ENCODE data around the gene FLRT1.
"Not testable (repeated sequence)": the region's sequence is repeated elsewhere in the genome, so short reads cannot be mapped to it uniquely, and the experiment has no call there.

Gene FLRT1

DNA sequence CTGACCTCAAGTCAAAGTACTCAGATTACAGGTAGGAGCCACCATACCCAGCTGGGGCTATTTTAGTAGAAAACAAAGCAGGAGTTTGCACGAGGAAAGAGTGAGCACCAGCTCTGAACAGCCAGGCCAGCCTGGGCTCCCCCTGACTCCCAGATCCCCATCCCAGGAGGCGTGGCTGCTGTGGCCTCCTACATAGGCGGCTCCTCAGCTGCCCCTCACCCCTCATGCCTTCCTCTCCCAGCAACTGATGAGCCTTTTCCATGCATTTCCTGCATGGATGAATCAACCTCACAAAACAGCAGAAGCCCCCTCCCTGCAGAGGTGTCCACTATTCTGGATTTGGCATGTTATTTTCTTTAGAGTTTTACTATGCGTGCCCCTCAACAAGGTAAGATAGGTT lies 10.5 kb upstream of the FLRT1 start:
- DNase-seq (ENCODE audit: low read depth), result no peak

- DNase-seq (ENCODE audit: low read depth), result no peak
Observed at GRCh38 chr11:64026575-64027205, 9.0 kb upstream of the FLRT1 start.

GRCh38 chr11:64027651-64028397 lies 7.9 kb upstream of the FLRT1 start:
- no peak for DNase-seq (ENCODE audit: low read depth)

DNA sequence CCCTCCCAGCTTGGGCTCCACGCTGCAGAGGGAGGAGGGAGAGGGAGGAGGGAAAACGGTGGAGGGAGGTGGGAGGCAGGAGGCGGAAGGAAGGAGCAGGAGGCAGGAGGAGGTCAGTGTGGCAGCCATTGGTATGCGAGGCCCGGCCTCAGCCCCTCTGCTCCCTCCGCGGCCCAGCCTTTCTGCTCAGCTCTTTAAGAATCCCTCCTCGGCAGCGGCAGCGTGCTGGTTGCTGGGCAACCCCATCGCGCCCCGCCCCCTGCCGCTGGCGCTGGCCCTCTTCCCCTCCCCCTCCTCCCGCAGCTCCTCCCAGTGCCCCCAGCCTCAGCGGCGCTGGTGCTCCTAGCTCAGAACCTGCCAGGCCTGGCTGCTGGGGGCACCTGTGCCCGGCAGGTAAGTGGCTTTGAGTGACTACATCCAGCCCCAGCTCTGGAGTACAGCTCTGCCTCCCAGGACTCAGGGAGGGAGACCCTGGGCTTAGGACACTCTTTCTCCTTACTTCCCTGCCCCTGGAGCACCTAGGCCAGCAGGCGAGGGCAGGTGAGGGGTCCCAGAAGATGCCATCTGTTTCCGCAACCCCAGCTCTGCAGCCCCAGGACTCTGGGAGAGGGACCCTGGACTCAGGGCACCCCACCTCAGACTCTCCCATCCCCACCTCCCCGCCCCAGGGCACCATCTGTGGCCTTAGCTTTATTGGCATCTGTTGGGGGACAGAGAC lies 7.2 kb upstream of the FLRT1 start:
- DNase-seq (ENCODE audit: low read depth), result no peak

DNA sequence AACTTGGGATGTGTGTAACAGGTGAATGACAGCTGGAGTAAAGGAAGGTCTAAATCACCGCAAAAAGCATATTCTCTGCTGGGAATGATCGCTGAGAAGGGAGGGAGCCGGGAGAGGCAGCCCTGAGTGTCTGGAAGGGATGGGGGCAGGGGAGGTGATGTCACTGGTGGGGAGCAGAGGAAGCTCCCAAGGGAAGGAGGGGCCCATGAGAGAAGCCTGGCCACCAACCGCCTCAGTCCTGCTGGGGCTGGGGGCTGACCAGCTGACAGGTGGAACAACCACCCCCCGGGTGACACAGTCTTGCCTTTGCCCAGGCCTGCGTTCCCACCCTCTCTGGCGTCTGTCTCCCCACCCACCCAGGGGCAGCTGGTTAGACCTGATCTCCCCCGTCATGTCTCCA lies 6.0 kb upstream of the FLRT1 start:
- DNase-seq (ENCODE audit: low read depth), result no peak

GRCh38 chr11:64031001-64031400 lies 4.7 kb upstream of the FLRT1 start:
- DNase-seq (ENCODE audit: low read depth), result no peak

- DNase-seq (ENCODE audit: low read depth), result no peak
Observed at GRCh38 chr11:64032050-64032449, 3.7 kb upstream of the FLRT1 start.

DNA sequence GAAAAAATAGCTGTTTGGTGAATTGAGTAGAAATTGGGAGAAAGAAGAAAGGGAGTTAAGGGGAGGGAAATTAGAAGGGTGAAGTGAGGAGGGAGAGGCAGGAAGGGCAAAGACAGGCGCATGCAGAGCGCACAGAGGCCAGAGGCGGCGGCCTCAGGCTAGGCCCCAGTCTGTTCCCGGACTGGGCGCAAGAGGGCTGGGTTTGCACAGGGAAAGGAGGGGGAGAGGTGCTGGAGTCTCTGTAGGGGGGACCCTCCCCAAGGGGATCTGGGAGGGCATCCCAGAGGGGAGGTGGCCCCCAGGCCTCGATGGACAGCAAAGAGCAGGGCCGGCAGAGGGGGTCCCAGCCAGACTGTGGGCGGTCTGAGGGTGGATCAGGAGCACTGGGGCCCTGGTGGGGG lies 1.3 kb upstream of the FLRT1 start:
- no peak for DNase-seq (ENCODE audit: low read depth)

DNA sequence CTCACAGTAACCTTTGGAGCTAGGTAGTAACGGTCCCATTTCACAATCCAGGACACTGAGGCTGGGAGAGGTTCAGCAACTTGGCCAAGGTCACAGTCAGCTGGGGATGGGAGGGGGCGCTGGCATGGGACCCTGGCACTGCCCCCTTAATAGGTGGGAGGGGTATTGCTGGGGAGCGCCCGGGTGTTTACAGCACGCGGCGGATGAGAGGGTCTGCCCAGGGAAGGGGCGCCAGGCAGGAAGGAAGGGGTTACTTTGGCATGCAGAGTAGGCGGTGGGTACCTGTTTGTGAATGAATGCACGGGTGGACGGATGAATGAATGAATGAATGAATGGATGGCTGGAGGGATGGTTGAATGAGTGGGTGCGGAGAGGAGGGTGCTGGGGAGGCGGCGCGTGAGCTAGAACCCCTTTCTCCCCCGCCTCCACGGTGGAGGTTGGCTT lies 628 bp upstream of the FLRT1 start:
- DNase-seq (ENCODE audit: low read depth), result no peak

DNA sequence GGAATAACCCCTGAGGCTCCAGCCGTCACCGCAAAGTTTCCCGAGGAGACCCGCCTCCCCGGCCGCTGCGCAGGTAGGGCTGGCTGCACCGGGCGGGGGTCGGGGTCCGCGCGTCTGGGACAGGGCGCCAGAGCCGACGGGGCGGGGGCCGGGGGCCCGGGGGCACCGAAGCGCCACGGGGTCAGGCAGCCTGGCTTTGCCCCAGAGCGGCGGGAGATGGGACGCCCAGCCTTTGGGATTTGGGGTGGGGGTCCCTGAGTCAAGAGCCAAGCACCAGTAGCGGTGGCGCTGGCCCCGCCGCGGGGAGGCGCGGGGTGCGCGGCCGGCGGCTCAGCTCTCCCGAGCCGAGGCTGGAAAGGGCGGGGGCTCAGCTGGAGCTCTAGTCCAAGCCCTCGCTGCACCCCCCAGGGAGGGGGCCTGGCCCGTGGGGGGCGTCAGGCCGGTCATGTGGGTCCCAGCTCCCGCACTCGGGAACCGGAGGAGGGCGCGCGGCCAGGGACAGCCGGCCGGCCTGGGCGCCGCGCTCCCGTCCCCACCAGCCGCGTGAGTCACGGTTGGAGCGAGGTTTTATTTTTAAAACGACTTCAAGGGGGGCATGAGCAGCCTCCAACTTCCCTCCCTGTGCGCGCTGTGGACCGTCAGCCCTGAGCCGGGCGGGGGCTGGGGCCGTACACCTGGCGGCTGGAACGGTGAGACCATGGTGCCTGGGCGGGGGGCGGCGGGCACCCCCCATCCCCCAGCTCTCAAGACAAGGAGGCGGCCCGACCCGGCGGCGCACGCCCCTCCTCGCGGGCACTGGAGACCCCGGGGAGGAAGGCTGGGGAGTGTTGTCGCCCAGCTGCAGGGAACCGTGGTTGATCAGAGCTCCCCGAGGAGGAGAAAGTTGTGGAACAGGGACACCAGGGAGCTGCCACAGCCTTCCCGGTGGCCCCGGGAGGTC lies 626 bp downstream of the FLRT1 start:
- no peak for DNase-seq (ENCODE audit: low read depth)

DNA sequence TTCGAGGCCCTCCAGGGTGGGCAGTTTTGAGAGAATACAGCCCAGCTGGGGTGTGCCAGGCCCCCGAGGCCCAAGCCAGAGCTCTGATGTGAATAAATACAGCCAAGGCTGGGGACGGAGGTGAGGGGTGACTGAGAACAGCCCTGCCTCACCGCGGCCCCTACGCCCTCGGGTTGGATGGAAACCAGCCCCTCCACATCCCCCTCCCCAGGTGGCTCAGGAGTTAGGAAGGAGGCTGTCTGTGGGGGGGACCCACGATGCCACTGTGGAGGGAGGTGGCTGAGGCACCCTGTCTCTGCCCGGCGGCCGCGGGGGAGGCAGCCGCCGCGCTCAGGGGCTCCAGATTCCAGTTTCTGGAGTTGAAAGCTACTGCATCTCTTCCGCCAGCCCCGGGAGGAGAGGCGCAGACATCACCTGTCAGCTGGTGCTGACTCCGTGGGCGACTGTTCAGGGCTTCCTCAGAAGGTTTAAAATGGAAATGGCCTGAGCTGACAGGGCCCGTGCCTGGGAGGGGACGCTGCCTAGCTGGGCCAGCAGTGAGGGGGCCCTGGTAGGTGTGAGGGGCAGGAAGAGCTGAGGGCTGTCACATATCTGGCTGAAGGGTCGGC lies 1.4 kb downstream of the FLRT1 start:
- DNase-seq (ENCODE audit: low read depth), result no peak

DNA sequence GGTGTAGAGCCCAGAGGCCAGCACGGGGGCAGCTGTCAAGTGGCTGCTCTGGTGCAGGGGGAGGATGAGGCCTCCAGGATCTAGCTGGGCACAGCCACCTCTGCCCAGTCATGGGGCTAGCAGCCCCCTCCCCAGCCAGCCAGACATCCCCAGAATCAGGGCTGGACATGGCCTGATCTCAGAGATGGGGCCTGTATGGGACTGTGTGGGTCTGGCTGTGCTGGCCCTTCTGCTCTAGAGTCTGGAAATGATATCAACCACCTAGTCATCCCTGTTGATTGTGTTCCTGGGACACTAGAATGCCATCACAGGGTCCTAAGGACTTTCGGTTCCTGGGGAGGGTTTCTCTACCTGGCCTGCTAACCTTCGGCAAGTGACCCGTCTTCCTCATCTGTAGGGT lies 2.8 kb downstream of the FLRT1 start:
- no peak for DNase-seq (ENCODE audit: low read depth)

DNA sequence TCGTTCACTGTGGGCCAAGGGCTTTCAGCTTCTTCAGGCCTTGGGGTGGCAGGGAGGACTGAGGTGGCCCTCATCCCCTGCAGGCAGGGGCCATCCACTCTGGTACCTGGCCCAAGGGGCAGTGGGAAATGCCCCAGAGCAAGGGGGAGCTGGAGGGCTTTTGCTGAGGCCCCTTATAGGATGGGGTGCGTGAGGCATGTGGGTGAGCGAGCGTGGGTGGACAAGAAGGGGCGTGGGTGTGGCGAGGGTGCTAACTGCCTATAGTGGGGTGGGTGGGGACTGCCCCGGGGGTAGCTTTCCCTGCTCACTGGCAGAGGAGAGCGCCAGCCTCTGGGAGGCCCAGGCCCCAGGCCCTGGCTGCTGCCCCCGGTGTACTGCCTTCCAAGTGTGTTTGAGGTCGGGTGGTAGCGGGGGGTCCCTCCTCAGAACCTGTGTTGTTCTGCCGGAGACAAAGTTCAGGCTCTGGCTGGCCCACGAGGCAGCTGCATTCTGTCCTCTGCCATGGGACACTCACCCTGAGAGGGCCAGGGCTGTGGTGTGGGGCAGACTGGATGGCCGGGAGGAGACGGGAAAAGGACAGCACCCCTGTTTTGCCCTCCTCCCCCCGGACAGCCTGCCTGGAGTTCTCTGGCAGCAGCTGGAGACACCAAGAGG lies 3.4 kb downstream of the FLRT1 start:
- DNase-seq (ENCODE audit: low read depth), result no peak

- DNase-seq (ENCODE audit: low read depth), result no peak
Observed at GRCh38 chr11:64040684-64041322, 5.1 kb downstream of the FLRT1 start.

DNA sequence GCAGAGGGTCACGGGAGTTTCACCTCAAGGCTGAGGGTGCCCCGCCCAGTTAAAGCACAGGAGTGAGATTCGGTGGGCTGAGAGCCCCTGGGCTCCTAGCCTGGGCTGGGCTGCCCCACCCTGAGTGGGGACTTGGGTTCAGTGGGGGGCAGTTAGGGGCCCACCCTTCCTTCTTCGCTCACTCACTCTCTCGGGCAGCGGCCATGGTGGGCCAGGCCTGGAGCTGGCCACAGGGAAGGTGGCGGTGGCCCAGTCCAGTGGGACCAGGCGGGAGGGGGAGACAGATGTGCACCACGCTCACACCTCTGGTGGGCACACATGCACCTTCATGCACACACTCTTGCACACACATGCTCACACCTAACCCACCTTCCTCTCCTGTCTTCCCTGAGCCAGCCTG lies 6.1 kb downstream of the FLRT1 start:
- DNase-seq (ENCODE audit: low read depth), result no peak

DNA sequence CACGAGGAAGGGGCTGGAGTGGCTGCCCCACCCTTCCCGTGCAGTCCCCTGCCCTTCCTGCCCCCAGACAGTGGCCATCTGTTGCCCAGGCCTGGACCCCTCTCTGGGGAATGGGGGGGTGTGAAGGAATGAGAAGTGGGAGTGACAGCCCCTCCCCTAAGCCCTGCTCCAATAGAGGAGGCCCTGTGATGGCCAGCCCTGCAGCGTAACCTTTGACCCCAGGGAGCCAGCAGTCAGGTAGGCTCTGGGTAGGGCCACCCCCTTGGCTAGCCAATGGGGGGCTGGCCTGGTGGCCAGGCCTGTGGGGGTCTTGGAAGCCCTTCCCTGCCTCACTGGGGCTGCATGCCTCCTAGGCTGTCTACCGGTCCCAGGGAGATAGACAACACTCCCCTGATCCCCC lies 6.6 kb downstream of the FLRT1 start:
- no peak for DNase-seq (ENCODE audit: low read depth)

DNA sequence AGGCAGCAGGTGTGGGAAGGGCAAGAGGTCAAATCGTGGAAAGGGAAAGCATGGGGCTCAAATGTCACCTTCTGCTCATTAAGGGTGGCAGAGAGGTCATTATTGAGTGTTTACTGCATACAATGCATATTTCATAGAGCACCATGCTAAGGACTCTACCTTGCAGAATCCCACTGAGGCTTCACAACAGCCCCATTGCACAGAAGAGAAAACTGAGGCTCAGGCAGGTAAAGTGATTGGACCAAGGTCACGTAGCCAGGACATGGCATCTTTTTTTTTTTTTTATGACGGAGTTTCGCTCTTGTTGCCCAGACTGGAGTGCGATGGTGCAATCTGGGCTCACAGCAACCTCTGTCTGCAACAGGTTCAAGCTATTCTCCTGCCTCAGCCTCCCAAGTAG lies 7.8 kb downstream of the FLRT1 start:
- DNase-seq (ENCODE audit: low read depth), result no peak

DNA sequence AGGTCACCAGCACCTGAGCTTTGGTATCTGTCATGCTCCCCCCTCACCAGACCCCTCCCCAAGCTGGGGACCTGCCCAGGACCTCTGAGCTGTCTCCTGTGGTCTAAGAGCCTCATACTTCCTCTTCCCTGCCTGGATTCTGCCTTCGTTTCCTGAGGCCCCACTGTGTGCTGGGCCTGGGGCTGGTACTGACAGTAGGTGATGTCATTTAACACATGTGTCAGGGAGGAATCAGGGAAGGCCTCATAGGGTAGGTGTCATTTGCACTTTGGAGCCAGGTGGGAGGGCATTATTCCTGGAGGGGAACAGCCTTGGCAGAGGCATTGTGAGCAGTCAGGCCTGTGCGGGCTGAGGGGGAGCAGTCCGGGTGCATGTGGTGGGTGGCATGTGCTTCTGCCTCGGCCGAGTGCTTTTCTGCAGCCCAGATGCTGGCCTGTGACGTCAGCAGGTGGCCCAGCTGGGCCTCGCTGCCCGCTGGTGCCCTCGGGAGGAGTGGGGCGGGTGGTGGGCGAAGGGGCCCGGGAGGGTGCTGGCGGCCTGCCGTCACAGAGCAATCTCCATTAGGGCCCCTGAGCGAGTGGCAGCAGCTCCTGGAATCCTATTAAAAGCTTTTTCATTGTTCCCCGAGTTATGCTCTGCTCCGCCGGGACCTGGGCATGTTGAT lies 9.1 kb downstream of the FLRT1 start:
- no peak for DNase-seq (ENCODE audit: low read depth)

- no peak for DNase-seq (ENCODE audit: low read depth)
Observed at GRCh38 chr11:64045700-64046099, 10.0 kb downstream of the FLRT1 start.

- not testable (repeated sequence) for DNase-seq (ENCODE audit: low read depth)
Observed at GRCh38 chr11:64047373-64047772, 11.6 kb downstream of the FLRT1 start.
